ENCODE measurements around the gene CCDC181.

DNA sequence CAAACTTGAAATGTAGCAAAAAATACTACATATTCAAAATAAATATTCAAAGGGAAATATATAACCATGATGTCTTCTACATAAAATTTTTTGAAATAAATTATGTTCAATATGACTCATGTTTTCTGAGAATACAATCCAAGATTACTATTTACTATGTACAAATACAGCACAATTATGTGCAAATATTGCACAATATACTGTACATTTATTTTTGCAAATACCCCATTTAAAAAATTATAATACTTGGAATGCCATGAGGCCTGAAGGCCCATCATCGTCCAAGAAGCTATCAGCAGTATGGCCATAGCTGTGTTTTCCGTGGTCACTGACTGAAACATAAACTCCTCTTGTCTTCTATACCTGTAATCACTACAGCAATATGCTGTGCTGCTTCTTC lies 12.3 kb downstream of the CCDC181 start:
- TF ChIP-seq ZBTB7A (IDR thresholded peaks at IDR 0.05; ENCODE audit: low read depth) (no peak), TAF1 (IDR thresholded peaks at IDR 0.05; ENCODE audit: low read depth) (no peak), TEAD4 (IDR thresholded peaks at IDR 0.05) (no peak), REST (IDR thresholded peaks at IDR 0.05; ENCODE audit: low read depth) (no peak), RAD21 (IDR thresholded peaks at IDR 0.05; ENCODE audit: low read depth) (no peak)
- TF ChIP-seq, protein P1, sequence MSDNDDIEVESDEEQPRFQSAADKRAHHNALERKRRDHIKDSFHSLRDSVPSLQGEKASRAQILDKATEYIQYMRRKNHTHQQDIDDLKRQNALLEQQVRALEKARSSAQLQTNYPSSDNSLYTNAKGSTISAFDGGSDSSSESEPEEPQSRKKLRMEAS (IDR thresholded peaks at IDR 0.05): no peak

Measured in Ishikawa (cell line).